HepG2 (cell line): ENCODE results near the gene ABHD17C. TPM values are rescaled to one million over a fixed set of nuclear protein-coding genes. Genes with fewer than 3 reads are reported as not detected.

Experiments used
- BORCS8-MEF2B ChIP-seq: sonication (generic); formaldehyde crosslinking; IDR thresholded peaks from 2 replicates; pipeline ENCODE4 v1.8.0; 2022; ENCODE audit warnings: mild to moderate bottlenecking, missing genetic modification reagents
- DMAP1 ChIP-seq: IDR thresholded peaks from 2 replicates; pipeline ENCODE4 v1.6.1; 2016
- DNMT3B ChIP-seq: conservative IDR thresholded peaks from 2 replicates; pipeline ENCODE4 v1.6.1; 2016; ENCODE audit warnings: missing biosample characterization, control low read depth
- FOXP1 ChIP-seq, 2 experiments: fragments of 450-650 bp in 1 of 2; IDR thresholded peaks; 2 replicates each; pipeline ENCODE4 v1.6.1; 2017 to 2018; ENCODE audit warnings: antibody characterized with exemption in 1 of 2
- FUBP1 ChIP-seq: sonication (generic); formaldehyde crosslinking; IDR thresholded peaks from 2 replicates; pipeline ENCODE4 v1.5.1; 2020; ENCODE audit warnings: missing genetic modification reagents, mild to moderate bottlenecking, borderline replicate concordance
- GATAD2A ChIP-seq: IDR thresholded peaks from 2 replicates; pipeline ENCODE4 v1.6.1; 2016
- GZF1 ChIP-seq: sonication (generic); formaldehyde crosslinking; IDR thresholded peaks from 2 replicates; pipeline ENCODE4 v1.5.1; 2020; ENCODE audit warnings: mild to moderate bottlenecking, missing genetic modification reagents
- HBP1 ChIP-seq: IDR thresholded peaks from 2 replicates; pipeline ENCODE4 v1.6.1; 2016; ENCODE audit warnings: low read depth, control low read depth
- MYPOP ChIP-seq: sonication (generic); formaldehyde crosslinking; IDR thresholded peaks from 2 replicates; pipeline ENCODE4 v1.8.1; 2023; ENCODE audit warnings: mild to moderate bottlenecking, moderate library complexity, missing genetic modification reagents
- POLR2A ChIP-seq, 2 experiments: IDR thresholded peaks; 2 replicates each; pipeline ENCODE4 v1.6.1; 2011; ENCODE audit warnings: low read depth in 2 of 2, low read length in 2 of 2, mild to moderate bottlenecking in 1 of 2, moderate library complexity in 1 of 2; ENCODE audit not compliant: insufficient read depth in 1 of 2
- RCOR2 ChIP-seq: IDR thresholded peaks from 2 replicates; pipeline ENCODE4 v1.6.1; 2016; ENCODE audit warnings: missing biosample characterization, missing genetic modification reagents
- SP1 ChIP-seq, 2 experiments: fragments of 450-650 bp in 1 of 2; sonication (generic) in 1 of 2; formaldehyde crosslinking in 1 of 2; IDR thresholded peaks; 2 replicates each; pipeline versions ENCODE4 v1.4.0 to v1.6.1; 2016 to 2020; ENCODE audit warnings: missing genetic modification reagents in 1 of 2
- THYN1 ChIP-seq: sonication (generic); formaldehyde crosslinking; IDR thresholded peaks from 2 replicates; pipeline ENCODE4 v1.8.1; 2023; ENCODE audit warnings: low read depth, mild to moderate bottlenecking, moderate library complexity, missing genetic modification reagents, borderline replicate concordance
- ZBTB20 ChIP-seq: sonication (generic); formaldehyde crosslinking; IDR thresholded peaks from 2 replicates; pipeline ENCODE4 v1.8.1; 2023; ENCODE audit warnings: missing genetic modification reagents, low read depth, mild to moderate bottlenecking, borderline replicate concordance
- ZFP37 ChIP-seq: sonication (generic); formaldehyde crosslinking; IDR thresholded peaks from 2 replicates; pipeline ENCODE4 v1.4.0; 2020; ENCODE audit warnings: missing genetic modification reagents, borderline replicate concordance
- ZFY ChIP-seq: sonication (generic); formaldehyde crosslinking; IDR thresholded peaks from 2 replicates; pipeline ENCODE4 v1.4.0; 2020; ENCODE audit warnings: missing genetic modification reagents
- ZNF180 ChIP-seq: sonication (generic); formaldehyde crosslinking; IDR thresholded peaks from 2 replicates; pipeline ENCODE4 v1.4.0; 2020; ENCODE audit warnings: low read depth, missing genetic modification reagents, borderline replicate concordance
- ZNF232 ChIP-seq: sonication (generic); formaldehyde crosslinking; IDR thresholded peaks from 2 replicates; pipeline ENCODE4 v1.4.0; 2020; ENCODE audit warnings: missing genetic modification reagents, borderline replicate concordance
- ZNF281 ChIP-seq: sonication (generic); formaldehyde crosslinking; IDR thresholded peaks from 2 replicates; pipeline ENCODE4 v1.4.0; 2020; ENCODE audit warnings: missing genetic modification reagents, borderline replicate concordance
- ZNF335 ChIP-seq: sonication (generic); formaldehyde crosslinking; IDR thresholded peaks from 2 replicates; pipeline ENCODE4 v1.4.0; 2020; ENCODE audit warnings: missing genetic modification reagents
- ZNF639 ChIP-seq: conservative IDR thresholded peaks from 2 replicates; pipeline ENCODE4 v1.6.1; 2018; ENCODE audit warnings: missing genetic modification reagents
- ZNF7 ChIP-seq: IDR thresholded peaks from 2 replicates; pipeline ENCODE4 v1.6.1; 2016; ENCODE audit warnings: missing biosample characterization, missing genetic modification reagents
- polyA plus RNA-seq, 8 experiments: library from polyadenylated mRNA; depleted of rRNA in 3 of 8; stranded (reverse) in 7 of 8; unstranded in 1 of 8; fragments of >200 nt; fragmentation: Illumina TruSeq in 4 of 8; extraction: Trizol in 4 of 8; gene quantifications; 2 replicates each; pipeline versions ENCODE4 v1.2.1 to v1.2.3, GENCODE V29; 2011 to 2016; ENCODE audit warnings: low read depth in 4 of 8, missing spikeins in 1 of 8, mixed read lengths in 1 of 8; ENCODE audit not compliant: insufficient read depth in 1 of 8
- total RNA-seq, 5 experiments: library from RNA; depleted of rRNA; stranded (reverse); fragments of >200 nt; fragmentation: Illumina TruSeq; extraction: Trizol; gene quantifications; 2 replicates each; pipeline ENCODE4 v1.2.3, GENCODE V29; 2016; ENCODE audit warnings: low read depth in 1 of 5

The ABHD17C gene
- total and polyA plus RNA-seq, 2 of the 13 experiments (the other 11 are each of a cell fraction or from before 2014, with no cell fraction given) = 2.9 to 3.9 TPM

- TF ChIP-seq THYN1 (CRISPR knock-in tag) (no peak), ZNF335 (CRISPR knock-in tag) (peak; percentile 41), ZFP37 (CRISPR knock-in tag) (0 out of 2 replicates have a peak, but pooled peaks have one; percentile 60), FUBP1 (CRISPR knock-in tag) (no peak), RCOR2 (CRISPR knock-in tag) (0 out of 2 replicates have a peak, but pooled peaks have one; percentile 32), ZNF639 (CRISPR knock-in tag) (no peak), GATAD2A (CRISPR knock-in tag) (peak; percentile 63; the same call in 1 of the 2 replicates), ZNF7 (CRISPR knock-in tag) (no peak), DNMT3B (no peak), FOXP1 (IDR thresholded peaks at IDR 0.05) (no peak), FOXP1 (CRISPR knock-in tag; IDR thresholded peaks at IDR 0.05) (peak; percentile 91), ZNF281 (CRISPR knock-in tag) (0 out of 2 replicates have a peak, but pooled peaks have one; percentile 42), BORCS8-MEF2B (CRISPR knock-in tag) (0 out of 2 replicates have a peak, but pooled peaks have one; percentile 23), GZF1 (CRISPR knock-in tag) (no peak), ZFY (peak; percentile 53; the same call in 1 of the 2 replicates), ZBTB20 (CRISPR knock-in tag) (peak; percentile 42; the same call in 1 of the 2 replicates), ZNF180 (CRISPR knock-in tag) (no peak), ZNF232 (CRISPR knock-in tag) (0 out of 2 replicates have a peak, but pooled peaks have one; percentile 30), POLR2A (IDR thresholded peaks at IDR 0.05; ENCODE audit: insufficient read depth in 1 of 2, low read depth in 2 of 2, low read length in 2 of 2) (no peak), MYPOP (CRISPR knock-in tag) (peak; percentile 47; the same call in 1 of the 2 replicates), DMAP1 (CRISPR knock-in tag) (peak; percentile 79; the same call in 1 of the 2 replicates), SP1 (IDR thresholded peaks at IDR 0.05) (no peak), SP1 (CRISPR knock-in tag; IDR thresholded peaks at IDR 0.05) (0 out of 2 replicates have a peak, but pooled peaks have one; percentile 34), HBP1 (CRISPR knock-in tag) (0 out of 2 replicates have a peak, but pooled peaks have one; percentile 42)
These were observed 109.9 kb downstream of the ABHD17C start (continued) for GRCh38 chr15:80804970-80805495.
